Stomach (tissue), 9 donors: ENCODE measurements around the gene CHPT1. TPM values are rescaled to one million over a fixed set of nuclear protein-coding genes. Genes with fewer than 3 reads are reported as not detected.

Experiments
- DNase-seq, 2 donors: peaks; one replicate each; pipeline versions ENCODE4 v3.0.0 to v3.0.0-alpha.2; 2013 to 2019
- H3K27ac ChIP-seq, 5 donors: fragments of 200-600 bp in 4 of 5; sonication (generic) in 4 of 5; one replicate each; pipeline ENCODE4 v1.5.1; 2013 to 2019; ENCODE audit warnings: mild to moderate bottlenecking in 1 of 5, moderate library complexity in 1 of 5
- H3K27me3 ChIP-seq, 3 donors: fragments of 200-600 bp; sonication (generic); one replicate each; pipeline ENCODE4 v1.5.1; 2017 to 2019; ENCODE audit warnings: mixed run types in 1 of 3
- H3K36me3 ChIP-seq, 4 donors: fragments of 200-600 bp; sonication (generic); 1 replicate in 3 of 4; 2 replicates in 1 of 4; pipeline ENCODE4 v1.5.1; 2016 to 2019
- H3K4me1 ChIP-seq, 4 donors: fragments of 200-600 bp; sonication (generic); one replicate each; pipeline ENCODE4 v1.5.1; 2016 to 2019
- H3K4me3 ChIP-seq, 4 donors: fragments of 200-600 bp; sonication (generic) in 3 of 4; one replicate each; pipeline ENCODE4 v1.5.1; 2016 to 2019; ENCODE audit warnings: mild to moderate bottlenecking in 1 of 4
- H3K9me3 ChIP-seq, 4 donors: fragments of 200-600 bp; sonication (generic); one replicate each; pipeline ENCODE4 v1.5.1; 2016 to 2019
- CTCF ChIP-seq, 7 experiments: fragments of 450-650 bp in 4 of 7; fragments of 200-600 bp in 3 of 7; sonication (generic) in 3 of 7; IDR thresholded peaks; one replicate each; pipeline ENCODE4 v1.5.1; 2016 to 2019; ENCODE audit warnings: antibody characterized with exemption in 7 of 7, control low read depth in 2 of 7, mild to moderate bottlenecking in 1 of 7
- EP300 ChIP-seq: sonication (generic); formaldehyde crosslinking; IDR thresholded peaks from one replicate; pipeline ENCODE4 v1.6.1; 2017; ENCODE audit warnings: antibody characterized with exemption
- POLR2A ChIP-seq, 4 donors: fragments of 450-650 bp; IDR thresholded peaks; one replicate each; pipeline ENCODE4 v1.6.1; 2016; ENCODE audit warnings: antibody characterized with exemption in 4 of 4, control low read depth in 2 of 4, mild to moderate bottlenecking in 1 of 4, moderate library complexity in 1 of 4
- POLR2AphosphoS5 ChIP-seq, 3 donors: sonication (generic); formaldehyde crosslinking; IDR thresholded peaks; one replicate each; pipeline ENCODE4 v1.6.1; 2016; ENCODE audit warnings: antibody characterized with exemption in 3 of 3
- WGBS, 5 donors: extraction: QIAGEN DNeasy Blood & Tissue Kit in 3 of 5; methylation state at CpG; one replicate each; pipeline versions ENCODE4 v1.1.5 to v1.1.7; 2013 to 2018; 5-methylcytosine and 5-hydroxymethylcytosine counted together
- intact Hi-C: fragments of 100-400 bp; cut with DNase I; formaldehyde crosslinking; loops from one replicate; pipeline ENCODE4 v1.15.1; 2023; ENCODE audit warnings: low total_unique reads
- polyA plus RNA-seq, 3 donors: library from polyadenylated mRNA; stranded (reverse); fragments of 200-250 nt; gene quantifications; one replicate each; pipeline ENCODE4 v1.2.3, GENCODE V29; 2013
- total RNA-seq, 5 donors: library from RNA; depleted of rRNA; stranded (reverse); fragments of >200 nt; gene quantifications; one replicate each; pipeline versions ENCODE4 v1.1.0 to v1.2.3, GENCODE V29; 2014 to 2016
- donor health status: healthy with polysubstance abuse.
- donor health status: Bipolar disorder and iron deficiency.
- donor health status: healthy.

CHPT1 gene
- total and polyA plus RNA-seq, 8 donors: 34.2 to 618 (median 78.9) TPM

- Histone ChIP-seq H3K9me3 (no peaks in the 10 kb centered on the region), H3K4me3 (no peak overlapping the region), H3K4me1 (peaks cover 0 to 23% (median 4%) of the 10 kb centered on the region in 4 donors), H3K27me3 (no peaks in the 10 kb centered on the region), H3K36me3 (peaks cover 15 to 72% (median 52%) of the 10 kb centered on the region in 4 donors), H3K27ac (no peak overlapping the region)
- DNase-seq: no peak
- intact Hi-C loops: no loop called here
- TF ChIP-seq POLR2A (IDR thresholded peaks at IDR 0.05) (no peak), EP300 (no peak)
Observed at GRCh38 chr12:101719566-101719965, 22.1 kb downstream of the CHPT1 start.

GRCh38 chr12:101720118-101720517 is 22.7 kb downstream of the CHPT1 start:
- no peak overlapping the region for H3K27ac ChIP-seq
- peaks cover 0 to 18% (median 1%) of the 10 kb centered on the region in 4 donors for H3K4me1 ChIP-seq
- H3K27me3 ChIP-seq: no peaks in the 10 kb centered on the region
- H3K36me3 ChIP-seq: peaks cover 17 to 73% (median 56%) of the 10 kb centered on the region in 4 donors
- H3K4me3 ChIP-seq: no peak overlapping the region
- intact Hi-C loops: no loop called here
- no peaks in the 10 kb centered on the region for H3K9me3 ChIP-seq
- no peak for TF ChIP-seq POLR2AphosphoS5 (IDR thresholded peaks at IDR 0.05)
- no peak for TF ChIP-seq POLR2A (IDR thresholded peaks at IDR 0.05)
- no peak for TF ChIP-seq CTCF (IDR thresholded peaks at IDR 0.05)
- no peak for TF ChIP-seq EP300
- DNase-seq: no peak

DNA sequence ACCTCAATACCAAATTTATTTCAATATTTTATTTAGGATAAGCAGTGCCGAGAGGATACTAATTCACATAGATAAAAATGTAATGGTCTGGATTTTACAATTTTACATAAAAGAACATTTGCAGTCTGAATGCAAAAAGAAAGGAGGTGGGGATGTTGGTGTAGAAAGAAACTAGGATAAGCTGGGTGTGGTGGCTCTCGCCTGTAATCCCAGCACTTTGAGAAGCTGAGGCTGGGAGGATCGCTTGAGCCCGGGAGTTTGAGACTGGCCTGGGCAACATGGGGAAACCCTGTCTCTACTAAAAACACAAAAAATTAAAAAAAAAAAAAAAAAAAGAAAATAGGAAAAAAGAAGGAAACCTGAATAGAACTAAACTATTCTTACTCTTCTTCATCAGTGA is 25.0 kb downstream of the CHPT1 start:
- TF ChIP-seq POLR2A (IDR thresholded peaks at IDR 0.05) (no peak), CTCF (IDR thresholded peaks at IDR 0.05) (no peak), POLR2AphosphoS5 (IDR thresholded peaks at IDR 0.05) (no peak), EP300 (no peak)
- Histone ChIP-seq H3K36me3 (peaks cover 17 to 82% (median 70%) of the 10 kb centered on the region in 4 donors), H3K9me3 (no peaks in the 10 kb centered on the region), H3K4me3 (no peak overlapping the region), H3K27me3 (no peaks in the 10 kb centered on the region), H3K27ac (no peak overlapping the region), H3K4me1 (peaks cover 0 to 24% (median 0%) of the 10 kb centered on the region in 4 donors)
- WGBS, 5 donors: 95 to 98% (median 98%) methylated on average over 4 of the region's 4 CpGs
- intact Hi-C loops: no loop called here
- no peak for DNase-seq

DNA sequence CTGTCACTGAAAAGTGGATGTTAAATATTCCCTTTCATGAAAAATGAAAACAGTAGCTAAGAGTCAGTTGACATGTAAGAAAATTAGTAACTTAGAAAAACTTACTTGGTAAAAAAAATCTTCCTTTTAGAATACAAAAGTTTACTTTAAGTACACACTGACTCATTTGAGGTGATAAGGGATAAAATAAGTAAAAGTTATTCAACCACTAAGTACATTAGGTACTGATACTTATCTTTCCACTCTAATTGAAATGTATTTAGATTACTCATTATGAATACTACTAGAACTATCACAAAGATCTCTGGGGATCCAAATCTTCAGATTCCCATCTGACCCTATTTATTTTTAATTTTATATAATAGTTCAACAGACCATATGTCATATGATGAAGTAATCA is 29.7 kb downstream of the CHPT1 start:
- TF ChIP-seq POLR2AphosphoS5 (IDR thresholded peaks at IDR 0.05) (no peak), POLR2A (IDR thresholded peaks at IDR 0.05) (no peak), CTCF (IDR thresholded peaks at IDR 0.05) (no peak), EP300 (no peak)
- H3K36me3 ChIP-seq: peaks cover 17 to 91% (median 75%) of the 10 kb centered on the region in 4 donors
- H3K9me3 ChIP-seq: no peaks in the 10 kb centered on the region
- peaks cover 0 to 8% (median 0%) of the 10 kb centered on the region in 4 donors for H3K4me1 ChIP-seq
- intact Hi-C loops: no loop called here
- H3K27me3 ChIP-seq: no peaks in the 10 kb centered on the region
- H3K4me3 ChIP-seq: no peak overlapping the region
- no peak for DNase-seq
- no peak overlapping the region for H3K27ac ChIP-seq

GRCh38 chr12:101729842-101730241 is 32.4 kb downstream of the CHPT1 start:
- no peak for DNase-seq
- peaks cover 10 to 90% (median 70%) of the 10 kb centered on the region in 4 donors for H3K36me3 ChIP-seq
- H3K9me3 ChIP-seq: no peaks in the 10 kb centered on the region
- no peak overlapping the region for H3K27ac ChIP-seq
- no peaks in the 10 kb centered on the region for H3K27me3 ChIP-seq
- intact Hi-C loops: no loop called here
- peaks cover 0 to 9% (median 4%) of the 10 kb centered on the region in 4 donors for H3K4me1 ChIP-seq
- TF ChIP-seq EP300: no peak
- TF ChIP-seq POLR2AphosphoS5 (IDR thresholded peaks at IDR 0.05): no peak
- TF ChIP-seq CTCF (IDR thresholded peaks at IDR 0.05): no peak
- TF ChIP-seq POLR2A (IDR thresholded peaks at IDR 0.05): no peak
- H3K4me3 ChIP-seq: no peak overlapping the region
